Smooth muscle cell of the brain vasculature (primary cell): Measurements from ENCODE around the gene COMP.

Experiments
- DNase-seq: peaks from one replicate; pipeline ENCODE4 v3.0.0-alpha.2; 2012; ENCODE audit warnings: low read depth, low spot score

Gene COMP

GRCh38 chr19:18803550-18804138 is 12.5 kb upstream of the COMP start:
- no peak for DNase-seq

- DNase-seq = no peak
Observed at GRCh38 chr19:18802354-18802753, 11.2 kb upstream of the COMP start.

DNA sequence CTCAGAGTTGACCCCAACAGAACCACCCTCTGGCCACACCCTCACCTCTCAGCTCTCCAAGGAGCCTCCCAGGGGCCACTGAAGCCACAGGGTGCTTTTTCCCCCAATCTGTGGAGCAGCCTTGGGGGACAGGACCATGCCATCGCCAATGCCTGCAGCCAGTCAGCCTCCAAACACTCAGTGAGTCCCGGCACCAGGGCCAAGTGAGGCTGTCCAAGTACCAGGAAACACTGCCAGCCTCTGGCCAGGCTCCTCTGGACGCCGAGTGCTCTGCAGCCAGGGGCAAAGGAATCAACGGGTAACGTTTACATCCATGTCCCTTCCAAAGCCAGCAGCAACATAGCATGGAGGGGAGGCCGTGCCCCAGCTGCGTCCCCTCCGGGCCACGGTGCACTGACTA is 9.5 kb upstream of the COMP start:
- DNase-seq = no peak

- DNase-seq = no peak
Observed at GRCh38 chr19:18800079-18800478, 9.0 kb upstream of the COMP start.

DNA sequence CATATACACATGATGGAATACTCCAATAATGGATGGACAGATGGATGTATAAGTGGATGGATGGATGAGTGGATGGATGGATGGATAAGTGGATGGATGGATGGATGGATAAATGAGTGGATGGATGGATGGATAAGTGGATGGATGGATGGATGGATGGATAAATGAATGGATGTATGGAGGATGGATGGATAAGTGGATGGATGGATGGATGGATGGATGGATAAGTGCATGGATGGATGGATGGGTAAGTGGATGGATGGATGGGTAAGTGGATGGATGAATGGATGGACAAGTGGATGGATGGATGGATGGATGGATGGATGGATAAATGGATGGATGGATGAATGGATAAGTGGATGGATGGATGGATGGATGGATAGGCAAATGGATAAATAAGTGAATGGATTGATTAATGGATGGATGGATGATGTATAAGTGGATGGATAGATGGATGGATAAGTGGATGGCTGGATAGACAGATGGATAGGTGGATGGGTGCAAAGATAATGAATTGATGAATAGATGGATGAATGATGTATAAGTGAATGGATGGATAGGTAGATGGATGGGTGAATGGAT is 8.4 kb upstream of the COMP start:
- DNase-seq = no peak

- no peak for DNase-seq
Observed at GRCh38 chr19:18798384-18799352, 7.6 kb upstream of the COMP start.

- DNase-seq = no peak
Observed at GRCh38 chr19:18796239-18796638, 5.1 kb upstream of the COMP start.

GRCh38 chr19:18795540-18795939 is 4.4 kb upstream of the COMP start:
- DNase-seq = no peak

GRCh38 chr19:18794692-18795091 is 3.6 kb upstream of the COMP start:
- DNase-seq = no peak

GRCh38 chr19:18794029-18794313 is 2.9 kb upstream of the COMP start:
- DNase-seq = no peak

DNA sequence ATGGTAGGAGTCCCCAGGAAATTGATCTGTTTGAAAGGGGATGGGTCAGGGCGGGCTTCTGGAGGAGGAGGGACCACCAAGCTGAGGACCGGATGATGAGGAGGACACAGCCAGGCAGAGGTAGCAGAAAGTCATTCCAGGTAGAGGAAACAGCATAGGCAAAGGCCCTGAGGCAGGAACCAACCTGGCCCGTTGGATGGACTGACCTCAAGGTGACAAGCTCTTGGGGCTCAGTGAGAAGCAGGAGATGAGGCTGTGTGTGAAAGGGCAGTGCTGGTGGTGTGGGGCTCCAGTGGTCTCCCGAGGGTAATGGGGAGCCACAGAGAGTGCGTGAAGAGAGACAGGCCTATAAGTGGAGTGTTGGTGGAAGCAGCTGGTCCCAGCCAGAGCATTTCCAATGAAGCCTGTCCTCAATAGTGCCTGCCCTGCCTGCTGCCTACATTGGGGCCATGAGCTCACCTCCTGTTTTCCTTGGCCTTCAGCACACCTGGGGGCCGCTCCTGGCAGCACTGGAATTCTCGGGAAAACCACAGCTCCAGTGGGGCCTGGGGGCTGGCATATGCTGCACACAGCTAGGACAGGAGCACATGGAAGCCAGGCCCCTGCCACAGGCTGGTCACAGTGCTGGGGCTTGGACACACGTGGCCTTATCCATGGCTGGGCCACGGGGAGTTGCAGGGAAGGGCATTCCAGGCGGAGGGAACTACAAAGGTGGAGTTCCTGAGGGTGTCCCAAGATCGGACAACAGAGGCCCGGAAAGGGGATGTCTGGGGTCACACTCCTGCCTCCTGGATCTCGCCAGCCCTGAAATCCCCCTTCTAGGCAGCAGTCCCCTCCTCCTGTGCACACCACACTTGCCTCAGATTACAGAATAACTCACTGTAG is 2.3 kb upstream of the COMP start:
- DNase-seq = no peak

GRCh38 chr19:18792661-18793060 is 1.6 kb upstream of the COMP start:
- DNase-seq = no peak

DNA sequence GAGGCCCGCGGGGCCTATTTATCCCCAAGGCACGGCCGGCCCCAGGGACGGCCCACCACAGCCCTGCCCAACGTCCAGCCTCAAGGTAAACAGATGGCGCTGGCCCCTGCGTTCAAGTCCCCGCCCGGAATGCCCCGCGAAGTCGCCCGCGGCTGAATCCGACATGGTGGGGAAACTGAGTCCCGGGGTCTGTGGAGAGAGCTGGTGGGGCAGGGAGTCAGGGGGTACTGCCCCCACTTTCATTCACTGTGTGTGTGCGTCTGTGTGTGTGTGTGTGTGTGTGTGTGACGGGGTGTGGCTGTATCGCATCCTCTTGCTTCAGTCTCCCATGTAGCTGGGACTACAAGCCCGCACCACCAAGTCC is 192 bp upstream of the COMP start:
- DNase-seq = no peak

DNA sequence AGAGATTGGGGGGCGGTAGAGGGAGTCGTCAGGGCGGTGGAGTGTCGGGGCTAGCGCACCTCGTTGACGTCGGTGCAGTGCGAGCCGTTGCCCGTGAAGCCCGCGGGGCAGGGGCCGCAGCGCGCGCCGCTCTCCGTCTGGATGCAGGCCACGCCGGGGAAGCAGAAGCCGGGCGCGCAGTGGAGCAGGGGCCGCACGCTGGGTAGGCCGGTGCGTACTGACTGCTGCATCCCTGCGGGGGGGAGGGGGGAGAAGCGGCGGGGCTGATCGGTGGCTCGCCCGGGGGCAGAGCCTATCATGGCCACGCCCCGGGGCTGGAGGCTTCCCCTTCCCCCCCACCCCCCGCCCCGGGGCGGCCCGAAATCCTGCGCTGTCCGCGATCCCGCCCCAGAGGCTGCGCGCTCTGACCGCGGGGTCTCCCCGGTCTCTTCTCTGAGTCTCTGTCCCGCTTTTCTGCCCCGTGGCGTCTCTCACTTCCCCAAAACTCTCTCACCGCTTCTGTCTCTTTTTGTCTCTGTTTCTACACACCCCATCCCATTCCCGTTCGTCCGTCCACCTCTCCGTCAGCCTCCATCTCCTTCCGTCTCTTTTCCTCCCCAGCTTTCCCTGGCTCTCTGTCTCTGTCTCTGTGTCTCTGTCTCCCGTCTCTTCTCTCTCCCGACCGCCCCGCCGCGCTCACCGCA is 1.1 kb downstream of the COMP start:
- DNase-seq = no peak

GRCh38 chr19:18789422-18789869 is 1.7 kb downstream of the COMP start:
- no peak for DNase-seq

DNA sequence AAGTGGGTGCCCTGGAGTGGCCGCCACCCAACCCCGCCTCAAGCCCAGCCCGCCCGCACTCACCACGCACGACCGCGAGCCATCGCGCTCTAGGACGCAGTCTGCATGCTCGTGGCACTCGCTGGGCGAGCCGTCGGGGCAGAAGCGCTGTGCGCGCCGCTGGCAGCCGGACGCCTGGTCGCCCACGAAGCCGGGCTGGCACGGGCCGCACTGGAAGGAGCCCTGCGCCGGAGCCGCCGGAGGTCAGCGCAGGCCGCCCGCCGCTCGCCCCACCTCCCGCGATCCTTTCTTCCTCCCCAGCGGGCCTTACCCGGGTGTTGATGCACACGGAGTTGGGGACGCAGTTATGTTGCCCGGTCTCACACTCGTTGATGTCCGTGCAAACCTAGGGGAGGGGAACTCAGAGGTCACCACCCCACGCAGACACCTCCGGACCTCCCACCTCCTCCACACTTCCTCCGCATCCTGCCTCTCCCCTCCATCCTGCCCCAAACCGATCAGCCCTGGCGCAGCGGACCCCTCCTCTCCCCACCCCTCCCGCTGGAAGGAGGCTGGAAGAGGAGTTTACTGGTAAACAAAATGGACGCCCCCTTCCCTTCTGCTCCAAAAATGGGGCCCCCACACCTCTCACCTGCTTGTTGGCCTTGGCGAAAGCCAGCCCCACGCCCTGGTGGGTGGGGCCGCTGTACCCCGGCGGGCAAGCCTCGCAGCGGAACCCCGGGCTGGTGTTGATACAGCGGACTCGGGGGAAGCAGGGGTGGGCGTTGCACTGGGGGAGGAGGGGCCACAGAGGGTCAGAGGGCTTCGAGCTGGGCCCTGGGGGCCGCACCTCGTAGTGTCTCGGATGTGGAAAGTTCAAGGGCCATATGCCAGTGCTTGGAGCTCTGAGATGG is 2.3 kb downstream of the COMP start:
- DNase-seq = no peak

- no peak for DNase-seq
Observed at GRCh38 chr19:18785179-18786124, 5.7 kb downstream of the COMP start.

DNA sequence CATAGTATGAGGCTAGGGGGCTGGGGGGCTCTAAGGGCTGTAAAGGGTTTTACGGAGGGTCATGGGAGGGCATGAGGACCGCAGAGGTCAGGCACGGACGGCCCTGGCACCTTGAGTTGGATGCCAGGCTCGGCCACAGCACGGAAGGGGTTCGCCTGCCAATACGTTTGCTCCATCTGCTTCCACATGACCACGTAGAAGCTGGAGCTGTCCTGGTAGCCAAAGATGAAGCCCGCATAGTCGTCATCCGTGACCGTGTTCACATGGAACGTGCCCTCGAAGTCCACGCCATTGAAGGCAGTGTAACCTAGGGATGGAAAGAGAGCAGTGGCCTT is 6.4 kb downstream of the COMP start:
- no peak for DNase-seq
